ENCODE measurements around the gene RAPGEF5. TPM values are rescaled to one million over a fixed set of nuclear protein-coding genes. Genes with fewer than 3 reads are reported as not detected.

Gene RAPGEF5
- total RNA-seq, 3 donors from 2014 or later, result 18.7 to 78.0 (median 41.9) TPM

GRCh38 chr7:22090107-22090506 is 266.8 kb downstream of the RAPGEF5 start:
- H3K36me3 ChIP-seq, result no peaks in the 10 kb centered on the region
- no peak for DNase-seq (ENCODE audit: low spot score in 2 of 2)
- intact Hi-C loops (cut with DNase I; ENCODE audit: low total_unique reads), result loop anchor here (10.0 kb wide), 1 partner anchor 705 kb away; no protein-coding TSS in a partner anchor
- H3K4me1 ChIP-seq, result no peaks in the 10 kb centered on the region
- no peaks in the 10 kb centered on the region for H3K9me3 ChIP-seq
- H3K27ac ChIP-seq, result no peak overlapping the region
- H3K27me3 ChIP-seq, result no peaks in the 10 kb centered on the region
- H3K4me3 ChIP-seq, result no peak overlapping the region
- TF ChIP-seq POLR2AphosphoS5 (IDR thresholded peaks at IDR 0.05), result no peak
- TF ChIP-seq CTCF (IDR thresholded peaks at IDR 0.05), result no peak
- no peak for TF ChIP-seq POLR2A (IDR thresholded peaks at IDR 0.05)

GRCh38 chr7:22088827-22089226 is 268.1 kb downstream of the RAPGEF5 start:
- H3K4me1 ChIP-seq, result no peaks in the 10 kb centered on the region
- H3K36me3 ChIP-seq, result no peaks in the 10 kb centered on the region
- H3K4me3 ChIP-seq, result no peak overlapping the region
- H3K27ac ChIP-seq, result no peak overlapping the region
- TF ChIP-seq CTCF (IDR thresholded peaks at IDR 0.05) (no peak), POLR2AphosphoS5 (IDR thresholded peaks at IDR 0.05) (no peak), POLR2A (IDR thresholded peaks at IDR 0.05) (no peak)
- intact Hi-C loops (cut with DNase I; ENCODE audit: low total_unique reads), result no loop called here
- DNase-seq (ENCODE audit: low spot score in 2 of 2), result no peak
- H3K27me3 ChIP-seq, result no peaks in the 10 kb centered on the region
- no peaks in the 10 kb centered on the region for H3K9me3 ChIP-seq

GRCh38 chr7:22087861-22088260 is 269.1 kb downstream of the RAPGEF5 start:
- no peaks in the 10 kb centered on the region for H3K4me1 ChIP-seq
- intact Hi-C loops (cut with DNase I; ENCODE audit: low total_unique reads), result no loop called here
- no peak for TF ChIP-seq CTCF (IDR thresholded peaks at IDR 0.05)
- H3K4me3 ChIP-seq, result no peak overlapping the region
- no peak for DNase-seq (ENCODE audit: low spot score in 2 of 2)
- no peaks in the 10 kb centered on the region for H3K9me3 ChIP-seq
- H3K27me3 ChIP-seq, result no peaks in the 10 kb centered on the region
- H3K36me3 ChIP-seq, result no peaks in the 10 kb centered on the region
- no peak overlapping the region for H3K27ac ChIP-seq

GRCh38 chr7:22083704-22084240 is 273.2 kb downstream of the RAPGEF5 start:
- Histone ChIP-seq H3K9me3 (no peaks in the 10 kb centered on the region), H3K27ac (peak overlapping the region; percentile 80 to 89), H3K27me3 (no peaks in the 10 kb centered on the region), H3K4me3 (peak overlapping the region; percentile 53 to 74 (median 65)), H3K36me3 (no peaks in the 10 kb centered on the region), H3K4me1 (no peaks in the 10 kb centered on the region)
- intact Hi-C loops (cut with DNase I; ENCODE audit: low total_unique reads), result no loop called here
- no peak for DNase-seq (ENCODE audit: low spot score in 2 of 2)
- no peak for TF ChIP-seq POLR2A (IDR thresholded peaks at IDR 0.05)
- no peak for TF ChIP-seq POLR2AphosphoS5 (IDR thresholded peaks at IDR 0.05)
- TF ChIP-seq CTCF (IDR thresholded peaks at IDR 0.05), result no peak

GRCh38 chr7:22082886-22083703 is 273.9 kb downstream of the RAPGEF5 start:
- no peaks in the 10 kb centered on the region for H3K27me3 ChIP-seq
- intact Hi-C loops (cut with DNase I; ENCODE audit: low total_unique reads), result no loop called here
- H3K9me3 ChIP-seq, result no peaks in the 10 kb centered on the region
- DNase-seq (ENCODE audit: low spot score in 2 of 2), result peak; percentile 59 to 80
- TF ChIP-seq POLR2AphosphoS5 (IDR thresholded peaks at IDR 0.05) (no peak), POLR2A (IDR thresholded peaks at IDR 0.05) (no peak), CTCF (IDR thresholded peaks at IDR 0.05) (peak; percentile 41 to 90 (median 82))
- no peaks in the 10 kb centered on the region for H3K4me1 ChIP-seq
- peak overlapping the region; percentile 53 to 74 (median 65) for H3K4me3 ChIP-seq
- peak overlapping the region; percentile 80 to 89 for H3K27ac ChIP-seq
- H3K36me3 ChIP-seq, result no peaks in the 10 kb centered on the region
